Panc1 (cell line): ENCODE results near the gene PLA2G5.

ENCODE experiments used
- CTCF ChIP-seq: fragments of 450-650 bp; IDR thresholded peaks from 2 replicates; pipeline ENCODE4 v1.5.1; 2017; ENCODE audit warnings: mild to moderate bottlenecking
- TCF7L2 ChIP-seq: IDR thresholded peaks from 2 replicates; pipeline ENCODE4 v1.6.1; 2011; ENCODE audit warnings: mild to moderate bottlenecking, low read depth, low read length, inconsistent platforms

DNA sequence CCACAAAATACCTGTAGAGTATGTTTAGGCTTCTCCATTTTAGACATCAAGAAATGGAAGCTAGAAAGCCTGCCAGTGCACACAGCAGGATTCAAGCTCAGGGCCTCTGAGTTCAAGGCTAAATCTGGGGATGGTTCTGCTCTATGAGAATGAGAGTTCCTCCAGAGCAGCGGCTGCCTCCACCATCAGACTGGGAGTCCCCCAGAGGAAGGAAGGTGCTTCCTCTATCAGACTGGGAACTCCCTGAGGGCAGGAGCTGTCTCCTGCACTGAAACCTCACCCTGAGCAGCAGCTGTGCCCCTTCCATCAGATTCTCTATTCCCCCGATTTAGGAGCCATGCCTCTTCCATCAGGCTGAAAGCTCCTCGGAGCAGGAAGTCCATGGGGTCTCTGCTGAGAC is 20.1 kb downstream of the PLA2G5 start:
- no peak for TF ChIP-seq CTCF
- no peak for TF ChIP-seq TCF7L2
